HepG2 (cell line): ENCODE results near the gene STC2. TPM values are rescaled to one million over a fixed set of nuclear protein-coding genes. Genes with fewer than 3 reads are reported as not detected.

Experiments used
- IKZF4 ChIP-seq: sonication (generic); formaldehyde crosslinking; IDR thresholded peaks from 2 replicates; pipeline ENCODE4 v1.5.1; 2020; ENCODE audit warnings: borderline replicate concordance, mild to moderate bottlenecking, low read depth, missing genetic modification reagents; ENCODE audit errors: not compliant biosample characterization
- KMT2B ChIP-seq: IDR thresholded peaks from 2 replicates; pipeline ENCODE4 v1.6.1; 2016; ENCODE audit warnings: missing genetic modification reagents, missing compliant biosample characterization
- NR3C1 ChIP-seq: sonication (generic); formaldehyde crosslinking; IDR thresholded peaks from 2 replicates; pipeline ENCODE4 v1.4.0; 2020; ENCODE audit warnings: missing genetic modification reagents
- PHF21A ChIP-seq: sonication (generic); formaldehyde crosslinking; IDR thresholded peaks from 2 replicates; pipeline ENCODE4 v1.5.0; 2020; ENCODE audit warnings: mild to moderate bottlenecking, missing genetic modification reagents
- POLR2G ChIP-seq: fragments of 200-400 bp; formaldehyde crosslinking; IDR thresholded peaks from 2 replicates; pipeline ENCODE4 v1.6.1; 2018; ENCODE audit warnings: mild to moderate bottlenecking, low read depth, low read length, moderate library complexity
- TRIM24 ChIP-seq: sonication (generic); formaldehyde crosslinking; IDR thresholded peaks from 2 replicates; pipeline ENCODE4 v1.8.0; 2022; ENCODE audit warnings: mild to moderate bottlenecking, missing genetic modification reagents
- ZBTB49 ChIP-seq: sonication (generic); formaldehyde crosslinking; IDR thresholded peaks from 2 replicates; pipeline ENCODE4 v1.4.0; 2020; ENCODE audit warnings: missing genetic modification reagents, borderline replicate concordance
- ZNF3 ChIP-seq: IDR thresholded peaks from 2 replicates; pipeline ENCODE4 v1.7.0; 2017; ENCODE audit warnings: inconsistent platforms
- polyA plus RNA-seq, 8 experiments: library from polyadenylated mRNA; depleted of rRNA in 3 of 8; stranded (reverse) in 7 of 8; unstranded in 1 of 8; fragments of >200 nt; fragmentation: Illumina TruSeq in 4 of 8; extraction: Trizol in 4 of 8; gene quantifications; 2 replicates each; pipeline versions ENCODE4 v1.2.1 to v1.2.3, GENCODE V29; 2011 to 2016; ENCODE audit warnings: low read depth in 4 of 8, missing spikeins in 1 of 8, mixed read lengths in 1 of 8; ENCODE audit not compliant: insufficient read depth in 1 of 8
- total RNA-seq, 5 experiments: library from RNA; depleted of rRNA; stranded (reverse); fragments of >200 nt; fragmentation: Illumina TruSeq; extraction: Trizol; gene quantifications; 2 replicates each; pipeline ENCODE4 v1.2.3, GENCODE V29; 2016; ENCODE audit warnings: low read depth in 1 of 5
- TF ChIP-seq, protein P1 (sequence below): sonication (generic); formaldehyde crosslinking; IDR thresholded peaks from 2 replicates; pipeline ENCODE4 v1.9.0; 2021; ENCODE audit warnings: missing genetic modification reagents, mild to moderate bottlenecking, borderline replicate concordance

The STC2 gene
- total and polyA plus RNA-seq, 2 of the 13 experiments (the other 11 are each of a cell fraction or from before 2014, with no cell fraction given) = 27.1 to 69.2 TPM

DNA sequence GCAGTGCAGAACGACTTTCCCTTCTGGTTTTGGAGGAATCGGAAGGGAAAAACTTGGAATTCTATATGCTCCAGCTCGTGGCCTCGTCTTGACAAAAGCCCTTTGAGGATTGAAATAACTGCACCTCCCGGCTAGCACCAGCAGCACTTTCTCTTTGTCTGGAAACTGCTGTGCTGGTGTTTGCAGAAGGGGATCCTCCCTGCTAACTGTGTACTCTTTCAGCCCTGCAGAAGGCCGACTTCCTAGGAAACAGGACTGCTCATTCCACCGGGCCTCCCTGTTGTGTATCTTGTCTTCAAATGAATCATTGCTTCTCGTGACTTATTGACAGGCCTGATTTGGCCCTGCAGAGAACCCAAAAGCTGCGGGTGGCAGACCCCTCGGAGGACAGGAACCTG, 23.6 kb downstream of the STC2 start (continued):
- TF ChIP-seq ZBTB49 (CRISPR knock-in tag) (no peak), IKZF4 (CRISPR knock-in tag) (no peak), KMT2B (no peak), PHF21A (no peak), POLR2G (no peak), TRIM24 (CRISPR knock-in tag) (no peak), NR3C1 (CRISPR knock-in tag) (no peak), ZNF3 (CRISPR knock-in tag) (no peak)
- TF ChIP-seq, protein P1, sequence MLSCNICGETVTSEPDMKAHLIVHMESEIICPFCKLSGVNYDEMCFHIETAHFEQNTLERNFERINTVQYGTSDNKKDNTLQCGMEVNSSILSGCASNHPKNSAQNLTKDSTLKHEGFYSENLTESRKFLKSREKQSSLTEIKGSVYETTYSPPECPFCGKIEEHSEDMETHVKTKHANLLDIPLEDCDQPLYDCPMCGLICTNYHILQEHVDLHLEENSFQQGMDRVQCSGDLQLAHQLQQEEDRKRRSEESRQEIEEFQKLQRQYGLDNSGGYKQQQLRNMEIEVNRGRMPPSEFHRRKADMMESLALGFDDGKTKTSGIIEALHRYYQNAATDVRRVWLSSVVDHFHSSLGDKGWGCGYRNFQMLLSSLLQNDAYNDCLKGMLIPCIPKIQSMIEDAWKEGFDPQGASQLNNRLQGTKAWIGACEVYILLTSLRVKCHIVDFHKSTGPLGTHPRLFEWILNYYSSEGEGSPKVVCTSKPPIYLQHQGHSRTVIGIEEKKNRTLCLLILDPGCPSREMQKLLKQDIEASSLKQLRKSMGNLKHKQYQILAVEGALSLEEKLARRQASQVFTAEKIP = no peak
